Inflammatory macrophage treated with lipopolysaccharide for 4 hours (primary cell): Measurements from ENCODE around the gene SCTR.

Source experiments
- DNase-seq: peaks from one replicate; pipeline ENCODE4 v3.0.0-alpha.2; 2020

The SCTR gene

DNA sequence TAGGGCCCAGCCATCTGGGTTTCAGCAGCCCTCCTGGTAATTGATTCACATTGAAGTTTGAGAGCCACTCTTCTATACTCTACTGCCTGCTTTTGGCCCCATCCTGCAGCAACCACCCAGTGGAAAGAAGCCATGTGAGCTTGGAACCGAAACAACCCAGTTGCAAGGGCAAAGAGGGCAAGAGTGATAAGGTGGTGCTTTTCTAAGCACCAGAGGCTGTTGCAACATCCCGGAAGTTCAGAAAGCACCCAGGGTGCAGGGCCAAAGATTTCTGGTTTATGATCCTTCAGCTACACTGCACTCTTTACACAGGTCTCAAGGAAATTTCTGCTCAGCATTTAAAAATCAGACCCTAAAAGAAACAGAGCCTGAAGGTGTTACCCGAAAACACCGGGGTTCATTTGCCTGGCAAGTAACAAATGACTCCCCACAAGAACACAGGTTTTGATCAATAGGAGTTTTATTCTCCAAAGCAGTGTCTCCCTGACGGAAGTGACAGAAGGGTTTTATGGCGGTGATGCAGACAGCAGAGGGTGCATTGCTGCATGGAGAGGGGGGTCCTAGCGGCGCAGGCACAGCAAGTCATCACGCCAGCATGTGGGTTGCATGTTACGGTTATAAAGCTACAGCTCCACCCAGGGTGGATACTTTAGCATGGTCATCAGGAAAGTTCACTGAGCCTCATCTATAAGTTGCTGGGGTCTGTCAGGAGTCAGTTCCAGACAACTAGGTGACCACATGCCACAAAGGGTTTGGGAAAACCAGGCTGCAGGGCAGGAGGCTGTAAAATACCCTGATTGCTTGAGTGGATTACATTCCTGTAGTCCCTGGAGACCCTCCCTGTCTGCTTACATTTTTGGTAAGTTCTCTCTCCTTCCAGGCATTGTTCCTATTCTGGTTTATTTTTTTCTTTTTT, 121.4 kb downstream of the SCTR start:
- DNase-seq, result no peak

DNA sequence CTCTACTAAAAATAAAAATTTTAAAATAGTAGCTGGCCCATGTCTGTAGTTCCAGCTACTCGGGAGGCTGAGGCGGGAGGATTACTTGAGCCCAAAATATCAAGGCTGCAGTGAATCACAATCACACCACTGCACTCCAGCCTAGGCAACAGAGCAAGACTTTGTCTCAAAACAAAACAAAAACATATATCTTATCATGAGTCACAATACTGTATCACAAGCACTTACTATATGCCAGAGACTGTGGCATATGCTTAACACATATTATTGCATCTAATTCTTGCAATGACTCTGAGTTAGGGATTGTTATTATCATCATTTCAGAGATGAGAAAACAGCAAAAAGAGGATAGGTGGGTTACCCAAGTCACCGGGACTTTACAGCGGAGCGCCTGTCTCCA, 122.2 kb downstream of the SCTR start:
- DNase-seq, result no peak

DNA sequence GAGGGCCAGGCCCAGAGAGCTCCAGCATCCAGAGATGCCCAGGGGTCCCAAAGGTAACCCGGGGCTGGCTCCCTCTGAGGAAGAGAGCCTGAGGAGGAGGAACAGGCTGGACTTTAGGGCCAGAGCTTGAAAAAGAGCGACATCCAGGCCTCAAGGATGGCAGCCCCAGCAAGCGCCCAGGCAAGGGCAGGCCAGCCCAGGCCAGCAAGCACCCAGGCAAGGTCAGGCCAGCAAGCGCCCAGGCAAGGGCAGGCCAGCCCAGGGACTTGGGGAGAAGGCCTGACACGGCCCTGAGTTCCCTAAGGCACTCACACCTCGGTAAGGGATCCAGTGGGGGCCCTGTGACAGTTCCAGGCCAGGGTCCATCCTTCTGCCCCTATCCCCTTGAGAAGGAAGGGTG, 127.1 kb downstream of the SCTR start:
- DNase-seq, result no peak

GRCh38 chr2:119393971-119394748, 130.1 kb downstream of the SCTR start:
- no peak for DNase-seq
